Hematopoietic multipotent progenitor cell treated with erythropoietin and hydrocortisone succinate and interleukin-3 and kit ligand, for 8 days (in vitro differentiated cells): ENCODE measurements around the gene SIGLEC9.
"Not testable (repeated sequence)": the region's sequence is repeated elsewhere in the genome, so short reads cannot be mapped to it uniquely, and the experiment has no call there.

Experiments
- DNase-seq: peaks from one replicate; pipeline ENCODE4 v3.0.0-alpha.2; 2015

Gene SIGLEC9

DNA sequence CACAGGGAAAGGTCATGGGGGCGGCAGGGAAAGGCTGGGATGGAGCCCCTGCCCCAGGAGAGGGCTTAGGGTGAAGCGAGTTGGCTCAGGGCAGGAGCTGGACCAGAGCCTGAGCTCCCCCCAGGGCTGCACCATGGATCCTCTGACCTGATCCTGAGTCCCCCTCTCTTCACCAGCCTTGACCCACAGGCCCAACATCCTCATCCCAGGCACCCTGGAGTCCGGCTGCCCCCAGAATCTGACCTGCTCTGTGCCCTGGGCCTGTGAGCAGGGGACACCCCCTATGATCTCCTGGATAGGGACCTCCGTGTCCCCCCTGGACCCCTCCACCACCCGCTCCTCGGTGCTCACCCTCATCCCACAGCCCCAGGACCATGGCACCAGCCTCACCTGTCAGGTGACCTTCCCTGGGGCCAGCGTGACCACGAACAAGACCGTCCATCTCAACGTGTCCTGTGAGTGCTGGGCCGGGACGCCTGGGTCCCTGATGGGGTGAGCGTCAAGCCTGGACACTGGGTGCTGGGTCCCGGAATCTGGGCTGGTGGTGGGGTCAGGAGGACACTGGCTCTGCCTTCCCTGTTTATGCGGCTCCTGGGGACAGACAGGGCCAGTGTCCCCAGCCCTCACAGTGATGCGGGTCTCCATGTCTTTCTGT is 842 bp downstream of the SIGLEC9 start:
- no peak for DNase-seq

DNA sequence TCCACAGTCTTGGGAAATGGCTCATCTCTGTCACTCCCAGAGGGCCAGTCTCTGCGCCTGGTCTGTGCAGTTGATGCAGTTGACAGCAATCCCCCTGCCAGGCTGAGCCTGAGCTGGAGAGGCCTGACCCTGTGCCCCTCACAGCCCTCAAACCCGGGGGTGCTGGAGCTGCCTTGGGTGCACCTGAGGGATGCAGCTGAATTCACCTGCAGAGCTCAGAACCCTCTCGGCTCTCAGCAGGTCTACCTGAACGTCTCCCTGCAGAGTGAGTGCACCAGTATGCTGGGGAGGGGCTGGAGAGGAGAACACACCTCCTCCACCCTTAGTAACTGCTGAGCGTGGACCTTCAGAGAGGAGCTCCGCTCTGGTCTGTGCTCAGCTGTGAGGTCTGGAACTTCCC is 2.3 kb downstream of the SIGLEC9 start:
- DNase-seq, result no peak

DNA sequence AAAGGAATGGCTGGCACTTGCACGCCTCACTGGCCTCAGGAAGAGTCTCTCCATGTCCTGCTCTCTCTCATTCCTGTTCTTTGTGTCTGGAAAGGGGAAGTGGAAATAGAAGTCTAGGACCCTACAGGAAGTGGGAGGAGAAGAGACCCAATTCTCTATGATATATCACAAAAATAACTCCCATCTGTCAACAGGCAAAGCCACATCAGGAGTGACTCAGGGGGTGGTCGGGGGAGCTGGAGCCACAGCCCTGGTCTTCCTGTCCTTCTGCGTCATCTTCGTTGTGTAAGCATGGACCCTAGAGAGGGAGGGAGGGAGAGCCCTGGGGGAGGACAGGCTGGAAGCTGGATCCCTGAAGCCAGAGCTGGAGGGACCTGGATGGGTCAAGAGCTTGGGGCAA is 3.0 kb downstream of the SIGLEC9 start:
- DNase-seq, result peak; percentile 29

DNA sequence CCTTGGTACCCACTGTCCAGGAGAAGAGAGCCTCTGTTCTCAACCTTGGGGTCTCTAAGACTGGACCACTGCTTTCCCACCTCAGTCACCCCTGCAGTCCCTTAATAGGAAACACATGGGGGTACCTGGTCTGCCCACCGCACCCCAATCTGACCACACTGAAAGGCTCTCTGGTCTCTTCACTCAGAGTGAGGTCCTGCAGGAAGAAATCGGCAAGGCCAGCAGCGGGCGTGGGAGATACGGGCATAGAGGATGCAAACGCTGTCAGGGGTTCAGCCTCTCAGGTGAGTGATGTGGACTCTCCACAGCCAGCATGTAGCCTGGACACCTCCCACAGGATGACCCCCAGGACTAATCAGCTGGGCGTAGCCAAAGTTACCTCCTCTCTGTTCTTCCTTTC is 3.5 kb downstream of the SIGLEC9 start:
- DNase-seq, result no peak

DNA sequence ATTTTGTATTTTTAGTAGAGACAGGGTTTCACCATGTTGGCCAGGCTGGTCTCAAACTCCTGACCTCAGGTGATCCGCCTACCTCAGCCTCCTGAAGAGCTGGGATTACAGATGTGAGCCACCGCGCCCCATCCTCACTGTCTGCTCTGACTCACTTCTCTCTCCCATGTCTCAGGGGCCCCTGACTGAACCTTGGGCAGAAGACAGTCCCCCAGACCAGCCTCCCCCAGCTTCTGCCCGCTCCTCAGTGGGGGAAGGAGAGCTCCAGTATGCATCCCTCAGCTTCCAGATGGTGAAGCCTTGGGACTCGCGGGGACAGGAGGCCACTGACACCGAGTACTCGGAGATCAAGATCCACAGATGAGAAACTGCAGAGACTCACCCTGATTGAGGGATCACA is 5.0 kb downstream of the SIGLEC9 start:
- no peak for DNase-seq

DNA sequence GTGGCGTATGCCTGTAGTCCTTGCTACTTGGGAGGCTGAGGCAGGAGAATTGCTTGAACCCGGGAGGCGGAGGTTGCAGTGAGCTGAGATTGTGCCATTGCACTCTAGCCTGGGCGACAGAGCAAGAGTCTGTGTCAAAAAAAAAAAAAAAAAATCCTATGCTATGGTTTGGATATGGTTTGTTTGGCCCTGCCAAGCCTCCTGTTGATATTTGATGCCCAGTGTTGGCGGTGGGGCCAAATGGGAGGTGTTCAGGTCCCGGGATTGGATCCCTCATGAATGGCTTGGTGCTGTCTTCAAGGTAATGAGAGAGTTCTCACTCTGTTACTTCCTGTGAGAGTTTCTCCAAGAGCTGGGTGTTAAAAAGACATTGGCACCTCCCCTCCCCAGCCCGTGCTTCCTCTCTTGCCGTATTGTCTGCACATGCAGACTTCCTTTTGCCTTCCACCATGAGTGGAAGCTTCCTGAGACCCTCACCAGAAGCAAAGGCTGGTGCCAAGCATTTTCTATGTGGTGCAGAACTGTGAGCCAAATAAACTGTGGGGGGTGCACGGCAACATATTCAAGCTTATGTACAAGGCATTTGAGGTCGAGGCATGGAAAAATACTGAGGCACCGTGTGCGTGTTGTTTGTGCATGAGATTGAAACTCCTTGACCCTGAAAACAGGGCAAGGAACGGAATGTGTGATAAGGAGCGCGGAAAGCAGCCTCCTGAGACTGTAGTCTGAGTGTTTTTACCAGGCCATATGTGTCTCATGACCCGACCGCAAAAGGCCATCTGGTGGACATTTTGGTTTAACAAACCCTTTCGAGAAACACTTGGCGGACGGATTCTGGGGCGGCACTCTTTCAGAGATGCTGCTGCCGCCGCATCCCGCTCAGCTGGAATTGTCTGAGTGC is 7.3 kb downstream of the SIGLEC9 start:
- peak; percentile 57 for DNase-seq

DNA sequence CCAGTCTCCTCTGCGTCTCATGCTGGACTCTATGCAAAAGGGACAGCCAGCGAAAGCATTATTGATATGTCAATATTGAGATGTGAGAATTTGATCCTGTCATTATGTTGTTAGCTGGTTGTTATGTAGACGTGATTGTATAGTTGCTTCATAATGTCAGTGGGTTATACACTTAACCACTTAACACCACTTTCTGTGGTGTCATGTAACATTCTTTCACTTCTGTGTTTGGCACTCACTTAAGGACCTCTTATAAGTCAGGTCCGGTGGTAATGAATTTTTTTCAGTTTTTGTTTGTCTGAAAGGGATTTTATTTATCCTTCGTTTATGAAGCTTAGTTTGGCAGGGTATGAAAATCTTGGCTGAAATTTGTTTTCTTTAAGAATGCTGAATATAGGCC is 10.3 kb downstream of the SIGLEC9 start:
- no peak for DNase-seq

DNA sequence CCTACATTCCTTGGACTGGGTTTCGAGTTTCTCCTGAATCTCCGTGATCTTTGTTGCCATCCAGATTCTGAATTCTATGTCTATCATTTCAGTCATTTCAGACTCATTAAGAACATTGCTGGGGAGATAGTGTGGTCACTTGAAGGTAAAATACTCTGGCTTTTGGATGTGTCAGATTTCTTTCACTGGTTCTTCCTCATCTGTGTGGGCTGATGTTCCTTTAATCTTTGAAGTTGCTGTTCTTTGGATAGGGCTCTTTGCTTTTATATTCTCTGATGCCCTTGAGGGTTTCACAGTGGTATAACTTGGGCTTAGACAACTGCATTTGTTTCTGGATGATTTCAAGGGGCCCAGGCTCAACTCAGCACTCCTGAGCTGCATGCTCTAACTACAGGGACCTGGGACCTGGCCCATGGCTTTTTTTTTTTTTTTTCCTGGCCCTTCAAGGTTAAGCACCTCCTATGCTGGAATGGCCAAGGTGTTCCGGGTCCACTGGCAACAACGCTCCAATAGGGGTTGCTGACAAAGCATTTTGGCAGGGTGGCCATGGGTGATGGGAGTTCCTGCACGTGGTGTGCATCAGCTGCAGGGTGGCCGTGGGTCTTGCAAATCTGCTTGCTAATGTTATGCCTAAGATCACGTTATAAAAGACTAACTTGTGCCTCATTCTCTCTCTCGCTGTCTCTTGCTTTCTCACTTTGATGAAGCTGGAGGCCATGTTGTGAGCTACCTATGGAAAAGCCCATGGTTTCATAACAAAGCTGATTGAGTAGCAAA is 11.5 kb downstream of the SIGLEC9 start:
- no peak for DNase-seq

DNA sequence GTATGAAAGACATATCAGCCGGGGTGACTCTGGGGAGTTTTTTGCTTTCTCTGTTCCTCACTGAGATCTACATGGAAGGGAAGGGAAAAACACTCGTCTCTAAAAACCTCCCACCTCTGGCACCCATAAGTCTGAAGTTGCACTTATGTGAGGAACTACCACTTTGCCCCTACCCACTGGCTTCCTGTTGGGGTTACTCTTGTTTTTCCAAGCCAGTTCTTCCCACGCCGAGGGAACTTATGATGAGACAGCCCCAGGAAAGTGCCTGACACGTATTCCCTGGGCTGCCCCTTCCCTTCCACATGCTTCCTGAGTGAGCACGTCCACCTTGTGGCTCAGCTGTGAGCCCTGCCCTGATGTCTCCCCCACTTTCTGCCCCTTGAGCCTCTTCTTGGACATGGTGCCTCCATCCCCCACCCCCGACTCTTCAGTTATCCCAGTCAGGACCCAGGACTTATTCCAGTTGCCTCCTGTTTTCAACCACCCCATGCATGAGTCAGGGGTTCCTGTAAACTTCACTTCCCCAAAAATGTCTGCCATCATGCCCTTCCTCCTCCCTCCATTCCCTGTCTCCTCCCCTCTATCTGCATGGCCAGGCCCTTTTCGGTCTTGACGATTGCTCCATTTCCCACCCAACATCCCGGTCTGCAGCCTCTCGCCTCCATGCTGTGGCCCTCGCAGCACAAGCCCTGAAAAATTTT is 12.3 kb downstream of the SIGLEC9 start:
- DNase-seq, result no peak

DNA sequence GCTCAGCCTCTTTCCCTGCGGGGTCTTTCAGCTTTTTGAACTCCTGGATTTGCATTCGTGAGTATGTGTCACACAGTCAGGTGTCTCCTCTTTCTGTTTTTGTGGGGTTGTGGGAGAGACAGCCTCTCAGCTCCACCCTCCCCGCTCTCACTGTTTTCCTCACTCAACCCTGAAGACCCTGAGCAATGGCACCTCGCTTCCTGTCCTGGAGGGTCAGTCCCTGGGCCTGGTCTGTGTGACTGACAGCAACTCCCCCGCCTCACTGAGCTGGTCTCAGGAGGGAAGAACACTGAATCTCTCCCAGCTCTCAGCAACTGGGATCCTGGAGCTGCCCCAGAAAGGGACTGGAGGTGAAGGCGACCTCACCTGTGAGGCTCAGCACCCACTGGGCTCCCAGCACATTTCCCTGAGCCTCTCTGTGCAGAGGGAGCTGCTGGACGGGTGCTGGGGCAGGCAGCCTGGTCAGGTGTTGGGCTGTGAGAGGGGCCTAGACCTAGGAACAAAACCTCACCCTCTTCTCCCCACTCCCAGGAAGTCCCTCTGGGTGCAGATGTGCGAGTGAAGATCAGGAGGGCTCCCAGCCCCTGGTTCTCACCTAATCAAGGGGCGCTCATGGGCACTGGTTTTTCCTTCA is 13.2 kb downstream of the SIGLEC9 start:
- DNase-seq, result no peak

DNA sequence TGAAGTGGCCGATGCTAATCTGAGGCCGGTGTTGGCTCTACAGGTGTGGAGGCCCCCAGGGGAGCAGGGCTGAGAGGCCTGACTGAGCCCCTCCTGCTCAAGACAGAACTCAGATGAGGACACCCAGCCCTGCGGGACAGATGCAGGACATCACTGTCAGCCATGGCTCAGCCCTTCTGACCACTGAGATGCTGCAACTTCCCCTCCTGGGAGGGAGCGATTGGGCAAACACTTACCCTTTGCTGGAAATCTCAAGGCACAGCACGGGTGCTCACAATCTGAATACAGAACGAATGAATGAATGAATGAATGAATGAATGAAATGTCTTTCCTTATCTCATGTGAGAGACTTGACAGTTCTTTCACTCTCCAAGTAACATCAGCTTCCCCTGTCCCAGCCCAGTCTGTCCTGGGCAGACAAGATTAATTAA is 13.9 kb downstream of the SIGLEC9 start:
- no peak for DNase-seq

DNA sequence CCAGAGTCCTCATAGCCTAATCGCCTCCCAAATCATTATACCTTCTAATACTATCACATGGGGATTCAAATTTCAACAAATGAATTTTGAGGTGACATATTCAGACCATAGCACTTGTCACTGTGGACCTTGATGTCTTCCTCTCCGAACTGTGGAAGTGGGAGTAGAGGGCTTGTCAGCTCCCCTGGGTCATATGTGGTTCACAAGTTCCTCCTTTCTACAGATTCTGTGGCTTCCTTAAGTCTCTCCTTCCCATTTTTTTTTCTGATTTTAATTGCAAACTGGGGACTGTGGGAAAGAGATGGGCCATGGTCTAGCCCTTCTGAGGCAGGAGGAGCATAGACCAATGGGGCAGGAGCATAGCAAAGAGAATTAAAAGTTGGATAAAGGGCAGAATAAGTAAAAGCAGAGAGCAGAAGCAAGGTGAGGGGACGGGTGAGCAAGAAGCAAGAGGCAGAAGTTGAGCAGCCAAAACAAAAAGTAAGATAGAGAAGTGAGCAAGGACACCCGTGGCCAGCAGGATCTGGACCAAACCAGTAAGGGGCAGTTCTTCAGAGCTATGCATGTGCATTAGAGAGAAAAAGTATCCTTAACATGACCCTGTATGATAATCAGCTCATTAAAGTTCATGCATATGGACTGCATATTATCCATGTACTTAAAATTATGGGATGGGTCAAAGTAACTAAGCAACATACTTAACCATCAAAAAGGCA is 14.8 kb downstream of the SIGLEC9 start:
- DNase-seq, result no peak

DNA sequence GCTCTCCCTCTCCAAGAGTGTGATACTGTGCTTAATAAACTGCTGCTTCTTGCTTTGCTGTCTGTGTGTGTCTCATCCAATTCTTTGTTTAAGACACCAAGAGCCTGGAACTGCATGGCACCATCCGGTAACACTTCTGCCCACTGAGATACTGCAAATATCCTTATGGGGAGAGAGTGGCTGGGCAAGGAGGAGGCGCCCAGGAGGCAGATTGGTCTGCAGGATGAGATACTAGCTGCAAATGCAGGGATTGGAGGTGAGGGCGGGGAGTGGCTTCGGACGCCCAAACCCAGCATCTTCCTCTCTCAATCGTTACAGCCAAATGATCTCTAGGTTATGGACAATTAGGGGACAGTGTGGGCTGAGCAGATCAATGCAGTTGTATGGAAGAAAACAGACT is 15.7 kb downstream of the SIGLEC9 start:
- no peak for DNase-seq

DNA sequence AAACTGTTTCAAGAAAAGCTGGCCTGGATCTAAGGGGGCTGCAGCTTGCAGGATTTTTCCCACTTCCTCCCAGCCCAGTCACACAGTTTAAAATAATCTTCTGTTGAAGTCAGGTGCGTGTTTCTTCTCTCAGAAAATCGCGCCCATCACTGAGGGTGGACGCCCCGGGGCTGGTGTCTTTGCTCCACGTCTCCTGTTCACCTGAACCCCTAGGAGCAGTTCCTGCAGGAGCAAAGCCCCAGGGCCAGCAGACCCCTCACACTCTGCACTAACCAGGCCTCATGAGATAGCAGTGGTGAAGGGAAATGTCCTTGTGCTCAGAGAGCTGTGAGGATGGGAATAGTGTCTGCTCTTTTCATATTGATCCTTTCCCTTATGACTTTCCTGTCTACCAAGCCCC is 16.5 kb downstream of the SIGLEC9 start:
- DNase-seq, result no peak

DNA sequence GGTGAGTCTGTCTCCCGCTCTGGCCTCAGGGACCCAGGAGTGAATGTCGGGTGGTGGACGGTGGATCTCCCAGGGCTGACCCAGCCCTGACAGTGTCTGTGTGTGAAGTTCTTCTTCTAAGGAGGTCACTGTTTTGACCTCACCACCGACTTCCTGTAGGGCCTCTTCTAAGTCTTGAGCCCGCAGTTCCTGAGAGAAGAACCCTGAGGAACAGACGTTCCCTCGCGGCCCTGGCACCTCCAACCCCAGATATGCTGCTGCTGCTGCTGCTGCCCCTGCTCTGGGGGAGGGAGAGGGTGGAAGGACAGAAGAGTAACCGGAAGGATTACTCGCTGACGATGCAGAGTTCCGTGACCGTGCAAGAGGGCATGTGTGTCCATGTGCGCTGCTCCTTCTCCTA is 17.4 kb downstream of the SIGLEC9 start, which contains the start of gene SIGLEC7:
SIGLEC7 (plus strand) TSS at position 183 of the 400 bp plus-strand sequence; CDS start at position 252, 69 bp downstream.
- DNase-seq, result no peak

DNA sequence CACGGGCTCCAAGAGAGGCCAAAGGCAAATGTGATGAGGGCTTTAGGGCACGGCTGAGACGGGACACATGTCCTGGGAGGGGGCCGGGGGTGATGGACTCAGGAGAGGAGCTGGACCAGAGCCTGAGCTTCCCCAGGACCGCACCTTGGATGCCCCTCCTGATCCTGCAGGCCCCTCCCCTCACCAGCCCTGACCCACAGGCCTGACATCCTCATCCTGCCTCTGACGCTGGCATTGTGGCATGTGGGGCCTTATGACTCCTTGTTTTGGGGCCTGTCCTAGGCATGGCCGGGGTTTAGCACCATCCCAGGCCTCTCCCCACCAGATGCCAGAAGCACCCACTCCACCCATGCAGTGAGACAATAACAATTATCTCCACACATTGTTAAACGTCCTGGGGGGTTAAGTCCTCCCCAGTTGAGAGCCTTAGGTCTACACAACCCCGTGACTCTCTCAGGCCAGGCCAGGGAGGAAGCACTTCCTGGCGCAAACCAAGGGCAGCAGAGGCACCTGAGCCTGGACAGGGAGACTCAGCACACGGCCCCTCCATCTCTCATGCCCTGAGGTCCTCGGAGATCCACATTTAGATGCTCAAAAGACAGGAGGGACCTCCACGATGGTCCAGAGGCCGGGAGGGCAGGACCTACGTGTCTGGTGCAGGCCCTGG is 18.2 kb downstream of the SIGLEC9 start:
- not testable (repeated sequence) for DNase-seq

DNA sequence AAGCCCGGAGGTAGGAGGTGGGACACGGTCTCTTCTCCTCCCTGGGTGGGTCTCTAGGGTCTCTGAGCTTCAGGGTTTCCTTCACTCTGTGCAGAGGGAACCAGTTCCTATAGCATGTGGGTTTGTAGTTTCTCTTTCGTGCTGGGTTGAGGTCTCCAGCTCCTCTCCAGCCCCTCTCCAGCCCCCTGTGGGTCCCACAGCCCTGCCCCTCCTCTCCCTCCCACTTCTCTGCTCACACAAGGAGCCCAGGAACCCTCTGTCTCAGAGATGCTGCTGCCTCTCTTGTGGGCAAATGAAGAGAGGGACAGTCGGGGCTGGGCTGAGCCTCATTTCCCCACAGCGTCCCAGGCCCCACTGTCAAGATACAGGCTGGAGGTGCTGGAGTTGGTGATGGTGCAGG is 18.8 kb downstream of the SIGLEC9 start:
- no peak for DNase-seq

DNA sequence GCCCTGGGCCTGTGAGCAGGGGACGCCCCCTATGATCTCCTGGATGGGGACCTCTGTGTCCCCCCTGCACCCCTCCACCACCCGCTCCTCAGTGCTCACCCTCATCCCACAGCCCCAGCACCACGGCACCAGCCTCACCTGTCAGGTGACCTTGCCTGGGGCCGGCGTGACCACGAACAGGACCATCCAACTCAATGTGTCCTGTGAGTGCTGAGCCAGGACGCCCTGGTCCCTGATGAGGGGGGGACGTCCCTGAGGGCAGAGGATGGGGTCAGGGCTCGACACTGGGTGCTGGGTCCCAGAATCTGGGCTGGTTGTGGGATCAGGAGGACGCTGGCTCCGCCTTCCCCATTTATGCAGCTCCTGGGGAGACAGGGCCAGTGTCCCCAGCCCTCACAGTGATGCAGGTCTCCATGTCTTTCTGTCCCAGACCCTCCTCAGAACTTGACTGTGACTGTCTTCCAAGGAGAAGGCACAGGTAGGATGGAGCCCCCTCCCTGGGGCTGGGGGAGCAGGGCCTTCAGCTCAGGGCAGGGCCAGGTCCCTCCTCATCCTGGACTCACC is 19.9 kb downstream of the SIGLEC9 start:
- DNase-seq, result no peak

DNA sequence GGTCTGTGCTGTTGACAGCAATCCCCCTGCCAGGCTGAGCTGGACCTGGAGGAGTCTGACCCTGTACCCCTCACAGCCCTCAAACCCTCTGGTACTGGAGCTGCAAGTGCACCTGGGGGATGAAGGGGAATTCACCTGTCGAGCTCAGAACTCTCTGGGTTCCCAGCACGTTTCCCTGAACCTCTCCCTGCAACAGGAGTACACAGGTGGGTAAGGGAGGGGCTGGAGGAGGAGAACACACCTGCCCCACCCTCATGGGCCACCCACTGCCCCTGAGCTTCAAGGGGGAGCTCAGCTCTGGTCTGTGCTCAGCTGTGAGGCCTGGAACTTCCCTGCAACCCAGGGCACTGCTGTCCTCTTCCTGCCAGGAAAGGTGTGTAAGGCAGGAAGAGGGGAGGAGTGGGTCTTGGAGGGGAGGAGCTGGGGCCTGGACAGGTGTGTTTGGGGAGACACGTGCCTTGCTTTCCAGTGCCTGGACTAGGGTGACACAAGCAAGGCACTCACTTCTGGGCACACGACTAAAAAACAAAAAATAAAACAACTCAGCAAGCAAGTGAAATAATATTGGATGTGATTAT is 21.3 kb downstream of the SIGLEC9 start:
- no peak for DNase-seq

DNA sequence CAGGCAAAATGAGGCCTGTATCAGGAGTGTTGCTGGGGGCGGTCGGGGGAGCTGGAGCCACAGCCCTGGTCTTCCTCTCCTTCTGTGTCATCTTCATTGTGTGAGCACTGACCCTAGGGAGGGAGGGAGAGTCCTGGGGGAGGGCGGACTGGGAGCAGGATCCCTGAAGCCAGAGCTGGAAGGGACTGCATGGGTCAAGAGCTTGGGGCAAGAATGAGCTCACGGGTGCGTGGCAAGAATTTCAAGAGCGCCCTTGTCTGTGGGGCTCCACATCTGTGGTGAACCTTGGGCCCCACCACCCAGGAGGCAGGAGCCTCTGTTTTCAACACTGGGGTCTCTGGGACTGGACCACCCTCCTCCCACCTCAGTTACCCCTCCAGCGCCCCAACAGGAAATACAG is 22.0 kb downstream of the SIGLEC9 start:
- DNase-seq, result no peak
